GM19193 (cell line): ENCODE data around the gene TTLL10.

ENCODE experiments used
- POLR2A ChIP-seq: IDR thresholded peaks from 4 replicates; pipeline ENCODE4 v1.6.1; 2011; ENCODE audit not compliant: insufficient read depth, insufficient read length; ENCODE audit errors: extremely low read depth

Gene TTLL10

DNA sequence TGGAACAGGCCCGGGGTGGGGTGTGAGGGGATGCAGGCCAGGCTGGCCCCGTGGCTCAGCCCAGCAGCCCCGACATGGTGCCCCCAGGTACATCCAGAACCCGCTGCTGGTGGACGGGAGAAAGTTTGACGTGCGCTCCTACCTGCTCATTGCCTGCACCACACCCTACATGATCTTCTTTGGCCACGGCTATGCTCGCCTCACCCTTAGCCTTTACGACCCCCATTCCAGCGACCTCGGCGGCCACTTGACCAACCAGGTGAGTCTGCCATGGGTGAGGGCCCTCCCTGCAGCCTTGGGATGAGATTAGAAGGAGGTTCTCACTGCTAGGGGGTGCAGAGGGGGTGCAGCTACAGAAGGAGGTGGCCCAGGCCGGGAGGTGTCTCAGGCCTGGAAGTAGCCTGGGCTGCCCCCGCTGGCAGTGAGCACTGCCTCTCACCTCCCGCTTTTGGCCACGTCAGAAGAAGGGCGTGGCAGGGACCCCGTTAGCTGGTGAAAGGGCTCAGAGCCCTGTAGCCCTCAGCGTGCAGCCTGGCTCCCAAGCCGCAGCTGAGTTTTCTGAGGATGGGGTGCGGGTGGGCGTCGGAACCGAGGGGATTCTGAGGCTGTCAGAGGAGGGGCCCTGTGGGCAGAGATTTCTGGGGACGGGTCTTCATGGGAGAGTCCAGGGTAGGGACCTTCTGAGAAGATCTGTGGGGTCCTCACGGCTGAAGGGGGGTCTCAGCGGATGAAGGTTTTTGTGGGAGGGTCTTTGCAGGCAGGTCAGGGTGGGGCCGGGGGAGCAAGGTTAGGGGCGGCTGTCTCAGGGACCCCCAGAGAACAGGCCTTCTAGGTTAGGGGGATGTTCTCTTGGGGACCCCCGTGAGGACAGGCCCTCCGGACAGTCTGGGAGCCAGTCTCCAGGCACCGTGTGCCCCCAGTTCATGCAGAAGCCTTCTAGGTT is 10.4 kb downstream of the TTLL10 start:
- no peak for TF ChIP-seq POLR2A

GRCh38 chr1:1185101-1185765 is 11.6 kb downstream of the TTLL10 start:
- TF ChIP-seq POLR2A, result no peak

GRCh38 chr1:1187938-1188337 is 14.3 kb downstream of the TTLL10 start:
- no peak for TF ChIP-seq POLR2A

- TF ChIP-seq POLR2A, result no peak
Measured at GRCh38 chr1:1189111-1189510, 15.4 kb downstream of the TTLL10 start.

- TF ChIP-seq POLR2A, result no peak
Measured at GRCh38 chr1:1191734-1192133, 18.1 kb downstream of the TTLL10 start.

- no peak for TF ChIP-seq POLR2A
Measured at GRCh38 chr1:1194723-1195122, 21.0 kb downstream of the TTLL10 start.

DNA sequence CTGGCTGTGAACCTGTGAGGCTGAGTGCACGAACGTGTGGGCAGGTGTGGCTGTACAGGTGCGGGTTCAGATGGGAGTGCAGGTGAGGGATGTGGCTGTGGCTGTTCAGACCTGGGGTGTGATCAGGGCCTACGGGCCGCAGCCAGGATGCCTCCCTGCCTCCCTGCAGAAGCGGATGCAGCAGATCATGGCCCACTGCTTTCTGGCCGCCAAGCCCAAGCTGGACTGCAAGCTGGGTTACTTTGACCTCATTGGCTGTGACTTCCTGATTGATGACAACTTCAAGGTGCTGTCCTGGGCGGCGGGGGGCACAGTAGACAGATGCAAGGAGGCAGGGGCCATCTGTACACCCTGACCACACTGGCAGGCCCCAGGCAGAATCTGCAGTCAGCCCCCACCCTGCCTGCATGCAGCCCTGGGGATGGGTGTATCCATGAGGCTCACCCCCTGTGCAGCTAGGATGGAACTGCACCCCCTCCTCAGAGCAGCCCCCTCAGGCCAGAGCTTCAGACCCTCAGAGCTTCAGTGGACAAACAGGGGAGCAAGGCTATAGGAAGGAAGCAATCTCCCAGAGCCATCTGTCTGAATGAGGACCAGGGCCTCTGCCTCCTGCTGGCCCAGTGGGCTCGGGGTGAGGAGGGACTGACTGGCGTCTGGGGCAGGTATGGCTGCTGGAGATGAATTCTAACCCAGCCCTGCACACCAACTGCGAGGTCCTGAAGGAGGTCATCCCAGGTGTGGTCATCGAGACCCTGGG is 22.9 kb downstream of the TTLL10 start:
- TF ChIP-seq POLR2A, result no peak

DNA sequence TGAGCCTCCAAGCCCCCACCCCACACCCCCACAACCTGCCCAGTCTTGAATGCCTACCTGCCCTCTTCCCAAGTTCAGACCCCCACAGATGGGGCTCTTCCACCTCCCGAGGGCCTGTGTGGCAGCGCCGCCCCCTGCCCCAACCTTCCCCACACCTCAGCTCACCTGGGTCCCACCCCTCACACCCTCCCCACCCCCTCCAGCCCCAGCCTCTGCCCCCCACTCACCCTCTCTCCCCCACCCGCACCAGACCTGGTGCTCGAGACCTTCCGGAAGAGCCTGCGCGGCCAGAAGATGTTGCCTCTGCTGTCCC is 23.5 kb downstream of the TTLL10 start:
- no peak for TF ChIP-seq POLR2A

DNA sequence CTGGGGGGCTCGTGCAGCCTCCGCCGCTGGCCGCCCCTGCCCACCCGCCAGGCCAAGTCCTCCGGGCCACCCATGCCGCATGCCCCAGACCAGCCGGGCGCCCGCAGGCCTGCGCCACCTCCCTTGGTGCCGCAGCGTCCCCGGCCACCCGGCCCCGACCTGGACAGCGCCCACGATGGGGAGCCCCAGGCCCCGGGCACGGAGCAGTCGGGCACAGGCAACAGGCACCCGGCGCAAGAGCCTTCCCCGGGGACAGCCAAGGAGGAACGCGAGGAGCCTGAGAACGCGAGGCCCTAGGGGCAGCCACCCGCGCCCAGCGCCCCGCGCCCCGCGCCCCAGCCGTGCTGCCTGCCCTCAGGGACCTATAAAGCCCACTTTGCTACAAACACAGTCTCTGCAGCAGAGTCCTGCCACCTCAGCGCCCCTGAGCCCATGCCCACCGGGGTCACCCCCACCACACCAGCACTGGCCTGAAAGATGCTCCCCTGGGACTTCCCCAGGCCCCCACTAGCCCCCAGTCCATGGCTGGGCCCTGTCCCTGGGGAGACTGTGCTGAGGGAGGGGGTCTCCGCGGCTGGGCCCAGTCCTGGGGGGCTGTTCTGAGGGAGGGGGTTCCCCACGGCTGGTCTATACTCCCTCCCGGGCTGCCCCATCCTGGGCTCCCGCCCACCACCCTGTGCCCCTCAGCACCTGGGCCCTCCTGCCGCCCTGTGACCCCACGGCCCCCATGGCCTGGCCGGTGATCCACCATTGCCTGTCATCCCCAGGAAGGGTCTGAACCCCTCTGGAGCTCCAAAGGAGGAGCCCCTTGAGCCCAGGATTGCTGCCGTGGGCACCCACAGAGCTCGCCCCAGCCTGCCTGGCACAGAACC is 24.1 kb downstream of the TTLL10 start:
- no peak for TF ChIP-seq POLR2A

DNA sequence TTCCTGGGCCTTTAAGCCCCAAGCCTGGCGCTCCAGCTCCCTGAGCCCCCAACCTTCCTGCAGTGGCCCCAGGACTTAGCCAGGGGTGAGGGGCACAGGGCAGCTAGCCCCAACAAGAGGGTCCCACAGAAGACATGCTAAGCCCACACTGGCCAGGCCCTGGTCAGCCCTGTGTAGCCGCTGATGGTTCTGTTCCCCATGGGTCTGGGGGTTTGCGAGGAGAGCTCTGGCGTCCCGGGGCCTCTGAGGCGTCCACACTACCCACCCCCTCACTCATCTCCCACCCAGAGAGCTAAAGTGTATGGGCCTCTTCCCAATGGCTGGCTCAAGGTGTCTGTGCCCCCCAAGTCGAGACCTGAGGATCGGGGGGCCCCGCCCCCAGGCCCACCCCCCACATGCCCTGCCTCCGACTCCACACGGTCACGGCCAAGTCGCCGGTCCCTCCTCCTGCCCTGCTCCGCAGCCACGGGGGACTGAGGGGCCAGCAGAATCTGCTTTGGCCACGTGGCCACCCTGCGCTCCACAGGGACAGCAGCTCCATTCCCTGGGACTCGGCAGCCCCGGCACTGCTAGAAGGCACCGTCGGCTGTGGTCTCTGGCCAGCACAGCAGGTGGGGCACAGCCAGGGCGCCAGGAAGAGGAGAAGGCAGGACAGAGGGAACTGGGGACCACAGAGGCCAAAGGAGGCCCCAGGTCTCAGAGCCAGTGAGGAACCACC is 24.9 kb downstream of the TTLL10 start:
- no peak for TF ChIP-seq POLR2A

- no peak for TF ChIP-seq POLR2A
Measured at GRCh38 chr1:1199141-1199960, 25.7 kb downstream of the TTLL10 start.

- no peak for TF ChIP-seq POLR2A
Measured at GRCh38 chr1:1199961-1200875, 26.5 kb downstream of the TTLL10 start.
